ENCODE measurements around the gene RAD51B.

The RAD51B gene

DNA sequence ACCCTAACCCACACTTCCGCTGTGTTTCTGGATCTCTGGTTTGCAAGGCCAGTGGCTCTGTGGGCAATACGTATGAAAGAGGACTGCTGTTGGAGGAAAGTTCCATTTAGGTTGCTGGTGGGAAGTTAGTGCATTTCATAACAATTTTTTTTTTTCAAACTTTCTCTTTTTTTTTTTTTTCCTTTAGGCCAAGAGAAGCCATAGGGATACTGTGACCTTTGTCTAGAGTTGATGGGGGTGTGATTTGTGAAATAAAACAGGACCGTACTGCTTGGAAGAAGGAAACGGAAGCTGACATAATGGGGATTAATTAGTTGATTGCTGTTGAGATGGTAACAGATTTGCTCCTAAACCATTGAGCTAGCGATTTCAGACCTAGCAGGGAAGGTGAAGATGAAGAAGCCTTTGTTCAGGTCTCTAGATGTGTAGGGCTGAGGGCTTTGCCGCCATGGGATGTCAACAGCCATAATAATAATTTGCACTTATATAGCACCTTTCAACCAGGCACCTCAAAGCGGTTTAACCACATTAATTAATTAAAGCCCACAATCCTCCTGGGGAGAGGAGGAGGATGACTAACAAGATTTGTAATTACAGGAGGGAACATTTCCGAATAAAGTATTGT, 658.0 kb downstream of the RAD51B start:
- DNase-seq: no peak

DNA sequence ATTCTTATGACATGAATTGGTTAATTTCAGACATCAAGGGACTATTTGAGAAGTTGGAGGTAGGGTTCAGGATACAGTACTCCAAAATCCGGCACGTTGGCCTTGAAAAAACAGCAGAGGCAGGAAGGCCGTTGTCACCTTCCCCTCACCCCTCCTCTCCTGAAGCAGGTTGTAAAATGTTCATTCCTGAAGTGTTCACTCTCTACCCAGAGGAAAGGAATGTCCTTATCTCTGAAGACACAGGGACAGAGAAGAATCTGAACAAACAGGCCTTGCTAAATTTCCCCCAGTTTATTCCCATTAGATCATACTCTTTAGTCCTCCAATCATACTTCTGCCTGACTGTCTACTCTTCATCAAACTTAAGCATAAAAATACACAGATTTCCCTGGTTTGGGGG, 659.7 kb downstream of the RAD51B start:
- DNase-seq: no peak

- DNase-seq: no peak
Measured at GRCh38 chr14:68482018-68482417, 662.4 kb downstream of the RAD51B start.

DNA sequence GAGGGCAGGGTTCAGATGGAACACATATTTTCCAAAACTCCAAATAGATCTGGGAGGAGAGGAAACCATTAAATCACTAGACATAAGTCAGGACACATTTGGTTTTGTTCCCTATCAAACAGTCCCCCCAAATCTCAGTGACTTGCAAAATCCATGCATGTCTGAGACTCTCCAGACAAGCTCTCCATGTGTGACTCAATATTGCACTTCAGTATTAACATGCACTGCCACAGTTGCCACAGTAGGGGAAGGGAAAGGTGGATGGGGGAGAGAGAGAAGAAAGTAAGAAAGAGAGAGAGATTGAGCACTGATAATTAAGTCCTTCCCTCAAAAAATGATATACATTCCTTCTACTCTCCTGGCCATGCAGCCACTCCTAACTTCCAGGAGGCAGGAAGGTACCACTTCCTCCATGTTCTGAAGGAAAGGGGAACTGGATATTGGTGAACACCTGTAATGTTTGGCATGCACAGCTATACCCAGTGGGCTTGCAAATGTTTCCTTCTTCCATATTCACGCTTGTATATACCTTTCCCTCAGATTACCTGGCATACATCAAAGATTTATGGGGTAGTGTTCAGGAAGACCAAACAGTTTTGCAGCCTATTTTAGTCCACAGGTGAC, 663.3 kb downstream of the RAD51B start:
- no peak for DNase-seq

DNA sequence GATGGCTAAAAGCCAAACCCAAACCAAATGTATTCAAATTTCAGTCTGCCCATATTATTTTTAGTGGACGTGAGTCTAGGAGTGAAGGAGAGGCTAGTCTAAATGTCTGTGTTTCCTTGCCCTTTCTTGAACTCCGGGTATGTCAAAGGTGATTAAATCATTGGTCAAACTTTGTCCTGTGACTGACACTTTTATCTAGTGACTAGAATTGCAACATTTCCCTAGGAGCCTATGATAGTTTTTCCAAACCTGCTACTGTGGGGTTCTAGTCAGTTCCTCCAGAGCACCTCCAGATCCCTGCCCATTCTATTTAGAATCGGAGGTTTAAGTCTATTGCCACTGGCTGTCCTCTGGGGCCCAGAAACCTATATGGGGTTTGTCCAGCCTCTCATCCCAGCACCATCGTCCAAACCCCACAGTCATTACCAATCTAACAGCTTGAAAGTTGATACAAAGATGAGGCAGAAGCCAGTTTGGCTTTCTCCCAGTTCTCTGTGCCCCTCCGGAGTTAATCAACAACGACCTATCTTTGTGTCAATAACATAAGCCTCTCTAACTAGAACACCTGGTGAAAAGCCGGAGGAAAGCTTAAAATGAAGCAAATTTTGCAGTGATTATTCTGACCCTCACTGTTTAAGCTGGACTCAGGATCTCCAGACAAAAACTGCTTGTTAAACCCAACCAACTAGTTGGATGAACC, 666.6 kb downstream of the RAD51B start:
- no peak for DNase-seq

DNA sequence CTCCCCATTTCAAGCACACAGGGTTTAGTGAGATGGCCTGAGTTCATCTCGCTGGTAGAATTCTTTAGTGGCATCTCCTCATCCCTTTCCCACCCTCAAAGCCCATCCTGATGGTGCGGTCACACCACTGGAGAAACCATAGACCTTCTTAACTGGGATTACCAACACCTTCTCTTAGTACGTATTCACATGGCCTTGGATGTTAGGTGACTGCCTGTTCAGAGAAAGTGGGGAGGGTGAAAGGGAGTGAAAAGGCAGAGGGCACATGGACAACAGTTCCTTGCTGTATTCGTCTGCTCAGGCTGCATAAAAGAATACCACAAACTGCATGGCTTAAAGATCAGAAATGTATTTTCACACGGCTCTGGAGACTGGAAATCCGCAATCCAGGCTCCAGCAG, 667.2 kb downstream of the RAD51B start:
- no peak for DNase-seq

- DNase-seq: no peak
Measured at GRCh38 chr14:68487805-68488590, 668.4 kb downstream of the RAD51B start.

DNA sequence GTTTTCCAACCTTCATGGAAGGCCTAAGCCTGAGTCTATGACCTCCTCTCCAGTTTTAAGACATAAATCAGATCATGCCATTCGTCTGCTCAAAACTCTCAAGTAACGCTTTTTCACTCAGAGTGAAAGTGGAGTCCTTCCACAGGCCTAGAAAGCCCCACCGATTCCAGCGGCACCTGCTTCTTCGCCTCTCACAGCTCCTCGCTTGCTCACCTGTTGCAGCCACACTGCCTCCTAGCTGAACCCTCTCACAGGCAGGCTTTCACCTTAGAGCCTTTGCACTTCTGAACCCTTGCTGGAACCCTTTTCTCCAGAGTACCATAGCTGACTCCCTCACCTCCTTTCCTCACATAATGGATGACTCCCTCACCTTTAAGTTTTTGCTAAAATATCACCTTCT, 672.2 kb downstream of the RAD51B start:
- DNase-seq: no peak

DNA sequence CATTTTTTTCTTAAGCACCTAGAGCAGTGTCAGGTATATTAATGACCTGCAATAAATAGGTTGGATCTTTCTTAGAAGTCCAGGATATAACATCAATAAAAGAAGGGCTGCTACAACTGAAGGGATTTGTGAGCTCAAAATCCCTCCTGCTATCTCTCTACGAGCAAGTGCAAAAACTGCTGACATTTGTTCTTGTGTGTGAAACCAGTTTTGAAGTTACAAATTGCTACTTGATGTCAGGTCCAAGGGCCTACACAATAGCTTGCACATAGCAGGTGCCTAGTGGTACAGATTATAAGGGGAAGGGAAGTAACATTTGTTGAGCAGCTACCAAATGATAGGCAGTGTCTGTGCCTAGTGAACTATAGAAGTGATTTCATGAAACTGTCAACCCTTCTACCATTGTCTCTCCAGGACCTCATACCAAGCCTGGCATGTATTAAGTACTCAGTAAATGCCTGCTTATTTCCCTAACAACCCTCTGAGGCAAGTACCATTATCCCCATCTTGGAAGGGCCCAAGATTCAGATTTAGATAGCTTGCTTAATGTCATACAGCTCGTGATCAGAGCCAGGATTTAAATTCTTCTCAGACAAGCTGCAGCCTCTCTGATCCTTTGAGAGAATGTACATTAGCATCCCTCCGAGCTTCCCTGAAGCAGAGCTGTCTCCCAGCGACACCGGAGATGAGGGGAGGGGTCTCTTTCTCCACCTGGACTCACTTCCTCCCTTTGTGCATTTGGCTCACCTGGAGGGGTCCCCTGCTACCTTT, 673.0 kb downstream of the RAD51B start:
- DNase-seq: no peak

GRCh38 chr14:68493152-68493911, 673.8 kb downstream of the RAD51B start:
- DNase-seq: no peak

DNA sequence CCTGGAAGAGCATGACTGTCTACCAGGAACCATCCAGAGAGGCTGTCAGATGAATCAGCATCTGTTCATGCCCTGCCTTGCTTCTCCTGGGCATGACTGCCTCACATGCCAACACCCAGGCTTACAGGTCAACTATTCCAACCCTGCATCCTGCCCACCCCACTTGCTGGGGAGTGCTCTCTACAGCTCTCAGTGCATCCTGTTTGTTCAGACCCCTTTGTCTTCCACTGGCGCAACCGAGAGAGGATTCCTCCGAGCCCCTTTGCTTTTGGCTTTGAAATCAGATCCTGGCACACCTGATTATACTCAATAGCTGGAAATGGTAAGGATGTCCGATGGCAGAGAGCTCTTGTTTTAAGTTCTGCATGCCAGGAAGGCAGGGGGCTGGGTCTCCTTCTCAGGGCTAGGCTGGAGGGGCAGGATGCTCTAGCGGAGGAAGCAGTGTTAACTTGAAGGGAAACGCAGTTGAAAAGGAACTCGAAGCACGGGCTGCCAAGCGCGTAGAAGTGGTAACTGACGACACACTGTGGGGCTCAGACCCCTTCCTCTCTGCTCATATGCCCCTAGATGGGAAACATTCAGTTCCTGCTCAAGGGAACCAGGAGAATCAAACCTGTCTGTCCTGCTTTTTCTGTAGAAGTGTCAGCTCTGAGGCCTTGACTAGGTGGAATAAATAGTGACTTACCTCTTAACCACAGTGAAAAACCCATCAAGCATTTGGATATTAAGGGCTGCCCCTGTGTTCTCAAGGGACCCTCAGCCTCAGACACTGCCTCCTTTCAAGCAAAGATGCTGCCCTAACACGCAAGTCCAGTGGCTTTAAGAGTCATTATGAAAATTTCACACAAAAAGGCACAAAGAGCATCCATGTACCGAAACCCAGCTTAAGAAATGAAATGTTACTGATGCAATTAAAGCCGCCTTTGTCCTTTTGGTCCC, 675.8 kb downstream of the RAD51B start:
- DNase-seq: no peak

DNA sequence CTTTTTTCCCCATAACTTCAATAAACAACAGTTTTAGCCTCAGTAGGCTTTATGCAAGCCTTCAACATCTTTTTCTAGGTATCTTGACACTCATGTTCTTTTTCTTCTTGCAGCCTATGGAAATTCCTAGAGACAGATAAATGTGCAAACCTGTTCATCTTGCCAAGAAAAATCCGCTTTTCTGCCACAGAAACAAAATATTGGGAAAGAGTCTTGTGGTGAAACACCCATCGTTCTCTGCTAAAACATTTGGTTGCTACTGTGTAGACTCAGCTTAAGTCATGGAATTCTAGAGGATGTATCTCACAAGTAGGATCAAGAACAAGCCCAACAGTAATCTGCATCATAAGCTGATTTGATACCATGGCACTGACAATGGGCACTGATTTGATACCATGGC, 677.4 kb downstream of the RAD51B start:
- DNase-seq: no peak

GRCh38 chr14:68499451-68499850, 679.9 kb downstream of the RAD51B start:
- DNase-seq: no peak

- DNase-seq: no peak
Measured at GRCh38 chr14:68501171-68501570, 681.6 kb downstream of the RAD51B start.

- DNase-seq: no peak
Measured at GRCh38 chr14:68501614-68502052, 682.1 kb downstream of the RAD51B start.

GRCh38 chr14:68502230-68502629, 682.7 kb downstream of the RAD51B start:
- DNase-seq: no peak

GRCh38 chr14:68503186-68503825, 683.7 kb downstream of the RAD51B start:
- no peak for DNase-seq

DNA sequence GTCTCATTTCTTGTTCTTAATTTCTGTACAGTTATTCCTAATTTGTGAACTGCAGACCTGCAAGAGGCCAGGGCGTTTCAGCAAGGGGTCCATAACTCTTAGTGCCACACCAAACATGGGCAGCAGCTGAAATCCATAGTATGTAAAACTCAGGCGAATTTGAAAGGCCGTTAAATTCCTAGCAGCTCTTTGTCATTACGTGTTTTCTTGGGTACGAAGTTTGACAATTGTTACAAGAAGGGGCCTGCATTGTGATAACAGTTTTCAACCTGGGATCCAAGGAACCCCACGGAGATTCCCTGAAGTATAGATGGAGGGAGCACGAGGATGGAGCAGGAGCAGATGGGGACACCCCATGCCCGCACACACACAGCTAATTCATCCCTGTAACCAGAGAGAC, 685.3 kb downstream of the RAD51B start:
- DNase-seq: no peak

DNA sequence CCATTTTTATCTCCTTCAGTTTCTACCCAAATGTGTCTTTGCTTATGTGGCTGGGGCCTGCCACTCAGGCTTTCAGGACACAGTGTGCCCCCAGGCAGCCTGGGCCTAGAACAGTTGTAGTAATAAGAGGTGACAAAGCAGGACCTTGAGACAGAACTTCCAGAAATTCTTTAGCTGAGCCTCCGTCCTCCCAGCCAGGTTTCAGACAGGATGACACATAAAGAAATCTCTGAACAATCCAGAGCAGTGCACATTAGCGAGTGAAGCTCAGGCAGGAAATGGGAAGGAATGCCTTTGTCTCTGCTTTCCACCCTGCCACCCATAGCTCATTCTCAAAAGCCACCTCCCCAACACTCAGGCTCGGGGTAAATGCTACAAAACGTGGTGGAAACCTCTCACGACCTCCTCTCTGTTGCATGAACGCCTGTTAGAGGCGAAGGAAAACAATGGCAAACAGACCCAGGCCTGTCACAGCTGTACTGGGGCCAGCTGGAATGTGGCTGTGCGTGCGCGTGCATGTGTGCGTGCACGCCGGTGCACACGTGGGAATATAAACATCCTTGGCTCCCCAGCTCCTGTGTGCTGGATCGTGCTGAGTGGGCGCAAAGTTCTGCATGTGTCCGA, 686.6 kb downstream of the RAD51B start:
- DNase-seq: no peak
